ENCODE measurements around the gene HNRNPA1L2.
"Not testable (repeated sequence)": the region's sequence is repeated elsewhere in the genome, so short reads cannot be mapped to it uniquely, and the experiment has no call there.

The HNRNPA1L2 gene

DNA sequence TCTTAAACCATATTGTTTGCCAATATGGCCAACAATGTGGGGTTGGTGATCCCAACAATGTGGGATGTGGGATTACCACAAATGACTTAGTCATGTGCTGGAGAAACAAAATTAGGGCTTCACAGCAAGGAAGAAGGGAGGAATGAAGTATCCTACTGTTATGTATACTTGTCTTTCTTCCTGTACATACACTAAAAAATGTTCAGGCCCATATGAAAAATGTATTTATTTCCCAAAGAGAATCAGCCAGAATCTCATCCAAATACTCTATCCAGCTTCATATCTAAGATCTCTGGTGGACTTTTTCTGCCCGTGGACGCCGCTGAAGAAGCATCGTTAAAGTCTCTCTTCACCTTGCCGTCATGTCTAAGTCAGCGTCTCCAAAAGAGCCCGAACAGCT is at the start of gene HNRNPA1L2:
Gene HNRNPA1L2 (plus strand): TSS at position 301 of the 400 bp plus-strand sequence. CDS start 62 bp downstream, at position 363.
- no peak for DNase-seq

DNA sequence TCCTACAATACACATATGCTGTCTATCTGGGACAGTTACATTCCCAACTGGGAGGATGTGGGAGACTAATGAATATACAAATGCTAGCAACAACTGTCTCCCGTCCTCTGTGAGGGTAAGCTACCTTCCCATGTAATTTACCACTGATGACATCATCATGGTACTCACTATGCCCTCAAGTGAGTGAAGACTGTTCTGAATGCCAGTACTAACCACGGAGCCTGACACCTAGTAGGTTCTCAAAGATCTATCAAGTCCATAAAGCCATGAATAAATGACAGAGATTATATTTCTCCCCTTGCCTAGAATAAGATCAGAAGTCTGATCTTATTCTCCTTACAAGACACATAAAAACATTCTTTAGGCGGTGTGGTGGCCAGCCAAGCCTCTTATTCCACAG is 49.1 kb upstream of the HNRNPA1L2 start:
- DNase-seq = not testable (repeated sequence)

GRCh38 chr13:52593812-52594211 is 48.4 kb upstream of the HNRNPA1L2 start:
- not testable (repeated sequence) for DNase-seq

- DNase-seq = not testable (repeated sequence)
These were observed 47.9 kb upstream of the HNRNPA1L2 start for GRCh38 chr13:52594295-52594694.

DNA sequence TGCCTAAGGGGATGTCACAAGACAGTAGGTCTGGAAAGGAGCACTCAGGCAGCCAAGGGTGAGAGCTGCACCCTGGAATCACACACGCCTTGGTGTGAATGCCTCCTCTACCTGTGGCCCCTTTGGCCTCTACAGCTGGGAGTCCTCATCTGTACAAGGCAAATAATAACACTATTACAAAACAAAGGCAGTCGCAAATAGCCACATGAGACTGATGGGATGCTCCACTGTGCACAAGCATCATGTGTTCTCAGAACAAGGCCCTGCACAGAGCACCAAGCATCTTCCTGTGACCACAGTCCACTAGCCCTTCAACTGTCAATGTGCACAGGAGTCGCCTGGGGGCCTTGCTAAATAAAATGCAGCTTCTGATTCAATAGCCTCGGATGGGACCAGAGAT is 44.6 kb upstream of the HNRNPA1L2 start:
- no peak for DNase-seq

DNA sequence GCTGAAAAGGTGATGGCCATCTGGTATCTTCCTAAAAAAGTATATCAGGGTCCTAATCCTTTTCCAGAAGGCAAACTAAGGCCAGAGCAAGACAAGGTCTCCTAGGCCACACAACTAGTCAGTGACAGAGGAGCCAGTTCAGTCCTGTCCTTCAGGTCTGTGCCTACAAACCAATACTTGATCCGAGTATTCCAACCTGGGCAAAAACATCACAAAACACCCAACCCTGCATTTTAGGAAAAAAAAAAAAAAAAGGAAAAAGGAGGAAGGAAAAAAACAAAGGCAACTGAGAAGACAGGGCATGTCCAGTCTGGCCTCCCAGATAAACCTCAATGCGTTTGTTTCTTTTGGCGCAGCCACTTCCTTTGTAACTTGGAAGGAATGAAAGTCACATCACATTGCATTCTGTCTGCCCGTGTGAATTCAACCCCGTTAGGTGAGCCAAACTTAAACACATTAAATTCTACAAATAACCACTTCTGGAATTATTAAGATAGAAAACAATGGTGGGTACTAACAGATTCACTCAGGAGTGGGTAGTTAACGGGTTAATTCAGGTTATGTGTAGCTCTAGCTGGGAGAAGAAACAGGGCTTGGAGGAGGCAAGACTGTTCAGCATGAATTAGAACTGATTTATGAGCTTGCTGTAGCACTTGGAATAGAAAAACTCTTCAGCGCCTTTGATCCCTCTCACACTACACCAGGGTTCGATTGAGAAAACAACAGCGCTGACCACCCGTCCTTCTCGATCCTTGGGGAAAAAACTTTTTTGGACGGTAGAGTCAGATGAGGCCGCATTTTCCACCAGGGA is 43.0 kb upstream of the HNRNPA1L2 start:
- DNase-seq = no peak

- DNase-seq = no peak
These were observed 42.2 kb upstream of the HNRNPA1L2 start for GRCh38 chr13:52599848-52600603.

- no peak for DNase-seq
These were observed 41.6 kb upstream of the HNRNPA1L2 start for GRCh38 chr13:52600666-52601065.

DNA sequence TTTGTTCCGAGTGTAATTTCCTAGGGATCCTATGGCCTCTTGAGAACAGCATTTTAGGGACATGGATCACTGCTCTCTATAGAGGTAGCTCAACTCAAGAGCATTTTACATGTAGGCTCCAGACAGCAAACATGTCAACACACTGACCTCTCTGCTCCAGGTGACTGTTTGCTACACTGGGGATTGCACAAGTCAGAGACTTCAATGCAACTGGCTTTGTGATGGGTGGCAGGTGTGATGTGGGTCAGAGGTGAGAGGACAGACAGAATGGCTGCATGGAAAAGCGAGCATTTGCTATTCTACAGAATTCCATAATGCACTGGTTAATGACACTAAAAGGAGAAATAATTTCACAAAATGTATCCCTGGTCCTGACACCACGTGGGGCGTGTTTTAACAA is 38.9 kb upstream of the HNRNPA1L2 start:
- DNase-seq = not testable (repeated sequence)

DNA sequence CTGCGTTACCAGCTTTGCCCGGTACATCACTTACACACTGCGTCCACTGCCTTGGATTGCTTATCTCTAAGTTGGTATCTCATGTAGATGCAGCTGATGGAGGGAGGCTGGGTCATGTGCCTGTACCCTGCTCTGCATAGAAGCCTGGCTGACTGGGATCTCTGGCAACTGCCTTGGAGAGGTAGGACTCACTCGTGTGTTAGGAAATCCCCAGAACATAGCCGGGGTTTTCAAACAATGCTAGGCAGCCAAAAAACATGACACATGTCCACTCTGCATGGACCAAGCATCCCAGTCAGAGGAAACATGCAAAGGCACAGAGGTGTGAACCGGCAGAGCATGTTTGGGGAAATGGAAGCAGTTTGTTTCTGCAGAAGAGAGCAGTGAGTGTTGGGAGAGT is 36.1 kb upstream of the HNRNPA1L2 start:
- not testable (repeated sequence) for DNase-seq

- DNase-seq = not testable (repeated sequence)
These were observed 35.4 kb upstream of the HNRNPA1L2 start for GRCh38 chr13:52606795-52607194.

DNA sequence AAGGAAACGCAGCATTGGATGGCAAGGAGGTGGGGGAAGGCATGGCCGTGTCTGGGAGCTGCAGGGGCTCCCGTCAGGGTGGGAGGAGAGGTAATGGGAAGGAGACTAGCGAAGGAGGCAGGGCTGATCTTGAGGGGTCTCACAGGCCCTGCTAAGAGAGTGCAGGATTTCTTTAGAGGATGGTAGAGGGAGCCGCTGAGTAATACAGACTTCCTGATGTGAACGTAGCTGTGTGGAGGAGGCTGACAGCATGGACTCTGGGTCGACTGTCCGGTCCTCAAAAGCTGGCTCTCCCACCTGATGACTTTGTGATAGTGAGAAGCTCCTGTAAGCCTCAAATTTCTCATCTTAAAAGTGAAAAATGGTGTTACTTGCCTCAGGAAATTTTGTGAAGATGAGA is 34.0 kb upstream of the HNRNPA1L2 start:
- DNase-seq = not testable (repeated sequence)

GRCh38 chr13:52609013-52609606 is 33.1 kb upstream of the HNRNPA1L2 start:
- DNase-seq = not testable (repeated sequence)

GRCh38 chr13:52610158-52610557 is 32.1 kb upstream of the HNRNPA1L2 start:
- DNase-seq = not testable (repeated sequence)

- no peak for DNase-seq
These were observed 27.0 kb upstream of the HNRNPA1L2 start for GRCh38 chr13:52615134-52615801.

DNA sequence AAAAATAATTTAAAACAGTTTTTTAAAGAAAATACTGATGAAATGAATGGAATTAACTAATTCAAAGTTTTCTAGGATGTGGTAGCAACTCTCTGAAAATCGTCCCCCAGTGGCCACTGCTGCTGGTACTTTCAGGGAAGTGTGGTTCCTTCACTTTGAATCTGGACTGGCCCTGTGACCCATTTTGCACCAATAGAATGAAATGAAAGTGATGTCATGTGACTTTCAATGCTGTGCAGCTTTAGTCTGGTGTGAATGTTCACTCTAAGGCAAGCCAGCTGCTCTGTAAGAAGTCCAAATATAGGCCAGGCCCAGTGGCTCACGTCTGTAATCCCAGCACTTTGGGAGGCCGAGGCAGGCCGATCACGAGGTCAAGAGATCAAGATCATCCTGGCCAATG is 26.4 kb upstream of the HNRNPA1L2 start:
- no peak for DNase-seq

- peak; percentile 82 for DNase-seq
These were observed 24.9 kb upstream of the HNRNPA1L2 start for GRCh38 chr13:52617070-52618060.

DNA sequence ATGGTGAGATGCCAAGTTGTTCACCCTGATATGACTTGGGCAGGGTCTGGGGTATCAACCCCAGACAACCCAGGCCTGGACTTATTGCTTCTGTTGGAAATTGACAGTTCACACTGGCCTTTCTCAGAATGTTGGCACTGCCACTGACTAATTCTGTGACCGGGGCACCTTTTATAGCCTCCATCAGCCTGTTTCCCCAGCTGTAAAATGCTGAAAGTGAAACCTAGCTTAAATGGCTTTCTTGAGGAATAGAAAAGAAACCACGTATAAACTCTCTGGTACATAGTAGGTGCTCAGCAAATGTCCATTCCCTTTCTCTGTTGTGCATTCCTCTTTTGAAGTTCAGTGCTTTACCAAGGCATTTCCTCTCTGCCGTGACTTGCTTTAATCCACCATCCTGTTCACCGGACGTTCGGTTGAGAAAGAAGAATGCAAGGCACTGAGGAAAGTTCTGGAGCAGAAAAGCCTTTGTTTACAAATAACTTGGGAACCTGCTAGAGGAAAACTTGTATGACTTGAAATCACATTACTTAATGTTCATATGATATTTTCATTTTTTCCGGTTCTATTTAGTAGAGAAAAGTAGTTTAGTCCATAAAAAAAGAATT is 11.0 kb upstream of the HNRNPA1L2 start:
- DNase-seq = not testable (repeated sequence)

DNA sequence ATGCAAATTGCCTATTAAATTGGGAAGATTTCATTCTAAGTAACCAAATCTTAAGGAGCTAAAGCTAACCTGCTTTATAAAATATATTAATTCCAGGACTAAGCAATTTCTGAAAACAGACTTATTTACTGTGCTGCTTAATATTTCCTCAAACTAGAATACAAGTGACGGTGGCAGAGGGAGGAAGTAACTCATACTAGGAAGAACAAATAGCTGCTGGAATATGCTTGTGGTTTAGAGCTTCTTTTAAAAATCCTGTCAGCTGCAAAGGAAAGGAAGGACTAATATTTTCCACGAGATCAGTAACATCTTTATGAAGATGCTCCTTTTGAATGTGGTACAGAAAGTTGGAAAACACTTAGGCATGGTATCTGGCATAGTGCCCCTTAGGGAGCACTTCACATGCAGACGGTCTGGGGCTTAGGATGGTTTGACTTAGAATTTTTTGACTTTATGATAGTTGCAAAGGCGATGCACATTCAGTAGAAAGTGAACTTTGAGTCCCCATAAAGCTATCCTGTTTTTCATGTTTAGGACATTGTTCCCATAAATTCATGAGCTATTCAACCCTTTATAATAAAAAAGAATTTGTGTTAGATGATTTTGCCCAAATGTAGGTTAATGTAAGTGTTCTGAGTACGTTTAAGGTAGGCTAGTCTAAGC is 3.4 kb upstream of the HNRNPA1L2 start:
- DNase-seq = no peak

GRCh38 chr13:52644108-52644507 is 1.9 kb downstream of the HNRNPA1L2 start:
- DNase-seq = no peak

DNA sequence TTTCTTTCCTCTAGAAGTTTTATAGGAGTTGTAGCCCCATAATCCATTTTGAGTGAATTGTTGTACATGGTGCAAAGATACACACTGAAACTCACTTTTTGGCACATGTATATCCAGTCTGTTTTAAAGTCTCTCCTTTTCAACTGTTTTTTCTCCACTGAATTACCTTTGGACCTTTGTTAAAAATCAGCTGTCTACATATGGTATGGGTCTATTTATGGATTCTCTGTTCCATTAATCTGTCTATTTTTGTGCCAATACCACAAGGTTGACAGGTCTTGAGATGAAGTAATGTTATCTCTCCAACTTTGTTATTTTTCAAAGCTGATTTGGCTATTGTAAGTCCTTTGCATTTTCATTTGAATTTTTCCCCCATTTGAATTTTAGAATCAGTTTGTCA is 4.7 kb downstream of the HNRNPA1L2 start:
- DNase-seq = no peak
